SIG-M5 (cell line): ENCODE measurements around the gene HNF1A.

Source experiments
- DNase-seq: peaks from one replicate; lab custom pipeline; 2025; lab: John Stamatoyannopoulos, UW

Gene HNF1A

GRCh38 chr12:120988658-120989057, 10.3 kb downstream of the HNF1A start:
- DNase-seq, result no peak

- no peak for DNase-seq
Measured at GRCh38 chr12:120989687-120990086, 11.3 kb downstream of the HNF1A start.

GRCh38 chr12:120990487-120991055, 12.2 kb downstream of the HNF1A start:
- DNase-seq, result no peak

GRCh38 chr12:120991965-120992364, 13.6 kb downstream of the HNF1A start:
- DNase-seq, result no peak

- DNase-seq, result no peak
Measured at GRCh38 chr12:120992989-120993388, 14.6 kb downstream of the HNF1A start.

- DNase-seq, result no peak
Measured at GRCh38 chr12:120993496-120993895, 15.2 kb downstream of the HNF1A start.

- no peak for DNase-seq
Measured at GRCh38 chr12:120994059-120994458, 15.7 kb downstream of the HNF1A start.

- no peak for DNase-seq
Measured at GRCh38 chr12:120994589-120995337, 16.4 kb downstream of the HNF1A start.

- no peak for DNase-seq
Measured at GRCh38 chr12:120996133-120996746, 17.9 kb downstream of the HNF1A start.

GRCh38 chr12:120997448-120997847, 19.1 kb downstream of the HNF1A start:
- no peak for DNase-seq

GRCh38 chr12:120998435-120998834, 20.1 kb downstream of the HNF1A start:
- no peak for DNase-seq

GRCh38 chr12:120999191-121000120, 21.1 kb downstream of the HNF1A start:
- no peak for DNase-seq

GRCh38 chr12:121000530-121000929, 22.2 kb downstream of the HNF1A start:
- DNase-seq, result no peak

- DNase-seq, result no peak
Measured at GRCh38 chr12:121001060-121001459, 22.7 kb downstream of the HNF1A start.

- DNase-seq, result no peak
Measured at GRCh38 chr12:121001841-121002483, 23.6 kb downstream of the HNF1A start.

- DNase-seq, result no peak
Measured at GRCh38 chr12:121003650-121004049, 25.3 kb downstream of the HNF1A start.

GRCh38 chr12:121004253-121004815, 26.0 kb downstream of the HNF1A start:
- DNase-seq, result no peak

- DNase-seq, result no peak
Measured at GRCh38 chr12:121005346-121005815, 27.0 kb downstream of the HNF1A start.

GRCh38 chr12:121008347-121009098, 30.2 kb downstream of the HNF1A start:
- no peak for DNase-seq

- no peak for DNase-seq
Measured at GRCh38 chr12:121009741-121010140, 31.4 kb downstream of the HNF1A start.

- DNase-seq, result no peak
Measured at GRCh38 chr12:121010860-121011259, 32.5 kb downstream of the HNF1A start.
